Ishikawa (cell line): ENCODE results near the gene TRAF5.

Source experiments
- CEBPB ChIP-seq: IDR thresholded peaks from 2 replicates; pipeline ENCODE4 v1.6.1; 2012
- CREB1 ChIP-seq: IDR thresholded peaks from 2 replicates; pipeline ENCODE4 v1.6.1; 2012; ENCODE audit warnings: low read depth
- EGR1 ChIP-seq: IDR thresholded peaks from 2 replicates; pipeline ENCODE4 v1.6.1; 2012
- EP300 ChIP-seq: IDR thresholded peaks from 2 replicates; pipeline ENCODE4 v1.6.1; 2012; ENCODE audit warnings: borderline replicate concordance
- FOXM1 ChIP-seq: IDR thresholded peaks from 2 replicates; pipeline ENCODE4 v1.6.1; 2012; ENCODE audit warnings: low read depth, borderline replicate concordance
- NFIC ChIP-seq: IDR thresholded peaks from 2 replicates; pipeline ENCODE4 v1.6.1; 2012
- RAD21 ChIP-seq: IDR thresholded peaks from 2 replicates; pipeline ENCODE4 v1.6.1; 2012; ENCODE audit warnings: low read depth
- TAF1 ChIP-seq: IDR thresholded peaks from 2 replicates; pipeline ENCODE4 v1.6.1; 2012; ENCODE audit warnings: low read depth, mild to moderate bottlenecking
- TCF12 ChIP-seq: IDR thresholded peaks from 2 replicates; pipeline ENCODE4 v1.6.1; 2012; ENCODE audit warnings: low read depth
- TEAD4 ChIP-seq: IDR thresholded peaks from 2 replicates; pipeline ENCODE4 v1.6.1; 2012
- YY1 ChIP-seq: IDR thresholded peaks from 2 replicates; pipeline ENCODE4 v1.6.1; 2012; ENCODE audit warnings: low read depth
- ZBTB7A ChIP-seq: IDR thresholded peaks from 2 replicates; pipeline ENCODE4 v1.6.1; 2012; ENCODE audit warnings: low read depth
- TF ChIP-seq, protein P1 (sequence below): IDR thresholded peaks from 2 replicates; pipeline ENCODE4 v1.6.1; 2012; ENCODE audit warnings: low read depth, mild to moderate bottlenecking
- TF ChIP-seq, protein P2 (sequence below): IDR thresholded peaks from 2 replicates; pipeline ENCODE4 v1.6.1; 2012
- TF ChIP-seq, protein P3 (sequence below): IDR thresholded peaks from 2 replicates; pipeline ENCODE4 v1.6.1; 2012

Gene TRAF5, protein sequence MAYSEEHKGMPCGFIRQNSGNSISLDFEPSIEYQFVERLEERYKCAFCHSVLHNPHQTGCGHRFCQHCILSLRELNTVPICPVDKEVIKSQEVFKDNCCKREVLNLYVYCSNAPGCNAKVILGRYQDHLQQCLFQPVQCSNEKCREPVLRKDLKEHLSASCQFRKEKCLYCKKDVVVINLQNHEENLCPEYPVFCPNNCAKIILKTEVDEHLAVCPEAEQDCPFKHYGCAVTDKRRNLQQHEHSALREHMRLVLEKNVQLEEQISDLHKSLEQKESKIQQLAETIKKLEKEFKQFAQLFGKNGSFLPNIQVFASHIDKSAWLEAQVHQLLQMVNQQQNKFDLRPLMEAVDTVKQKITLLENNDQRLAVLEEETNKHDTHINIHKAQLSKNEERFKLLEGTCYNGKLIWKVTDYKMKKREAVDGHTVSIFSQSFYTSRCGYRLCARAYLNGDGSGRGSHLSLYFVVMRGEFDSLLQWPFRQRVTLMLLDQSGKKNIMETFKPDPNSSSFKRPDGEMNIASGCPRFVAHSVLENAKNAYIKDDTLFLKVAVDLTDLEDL

DNA sequence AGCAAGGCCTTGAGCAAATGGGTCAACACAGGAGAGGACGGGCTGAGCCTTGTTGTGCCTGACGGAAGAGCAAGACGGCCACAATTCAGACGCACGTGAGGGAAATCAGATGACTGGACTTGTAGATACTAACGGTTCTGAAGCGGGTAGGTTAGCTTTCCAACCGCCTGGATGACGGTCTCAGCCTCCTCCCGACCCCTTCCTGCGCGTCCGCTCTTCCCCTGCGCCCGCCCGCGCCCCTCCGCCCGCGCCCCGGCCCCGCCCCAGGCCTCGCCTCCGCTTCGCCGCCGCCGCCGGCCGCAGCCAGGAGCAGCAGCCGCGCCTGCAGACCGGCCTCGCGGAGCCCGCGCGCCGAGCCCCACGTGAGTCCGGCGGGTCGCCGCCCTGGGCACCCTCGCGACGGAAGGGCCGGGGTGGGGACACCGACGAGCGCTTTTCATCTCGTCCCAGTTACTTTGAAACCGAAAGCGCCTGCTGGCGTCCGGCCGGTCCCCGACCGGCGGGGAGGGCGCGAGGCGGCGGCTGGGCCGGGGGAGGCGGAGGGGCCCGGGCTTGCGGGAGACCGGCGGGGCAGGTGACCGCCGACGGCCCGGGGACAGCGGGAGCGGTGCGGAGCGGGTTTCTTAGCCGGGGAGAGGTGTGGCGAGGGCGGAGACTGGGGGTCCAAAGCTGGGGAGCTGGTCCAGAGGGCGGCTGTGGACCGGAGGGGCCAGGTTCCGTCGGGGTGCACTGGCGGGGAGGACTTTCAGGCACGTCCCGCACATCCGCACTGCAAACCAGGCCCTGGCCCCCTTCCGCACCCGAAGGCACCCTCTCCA is at the start of gene TRAF5:
TSS of gene TRAF5 (plus strand) at position 306 of the 818 bp plus-strand sequence. CDS start 26,407 bp downstream, outside the sequence.
- no peak for TF ChIP-seq NFIC
- TF ChIP-seq EGR1: no peak
- TF ChIP-seq EP300: no peak
- no peak for TF ChIP-seq CEBPB
- TF ChIP-seq, protein P1, sequence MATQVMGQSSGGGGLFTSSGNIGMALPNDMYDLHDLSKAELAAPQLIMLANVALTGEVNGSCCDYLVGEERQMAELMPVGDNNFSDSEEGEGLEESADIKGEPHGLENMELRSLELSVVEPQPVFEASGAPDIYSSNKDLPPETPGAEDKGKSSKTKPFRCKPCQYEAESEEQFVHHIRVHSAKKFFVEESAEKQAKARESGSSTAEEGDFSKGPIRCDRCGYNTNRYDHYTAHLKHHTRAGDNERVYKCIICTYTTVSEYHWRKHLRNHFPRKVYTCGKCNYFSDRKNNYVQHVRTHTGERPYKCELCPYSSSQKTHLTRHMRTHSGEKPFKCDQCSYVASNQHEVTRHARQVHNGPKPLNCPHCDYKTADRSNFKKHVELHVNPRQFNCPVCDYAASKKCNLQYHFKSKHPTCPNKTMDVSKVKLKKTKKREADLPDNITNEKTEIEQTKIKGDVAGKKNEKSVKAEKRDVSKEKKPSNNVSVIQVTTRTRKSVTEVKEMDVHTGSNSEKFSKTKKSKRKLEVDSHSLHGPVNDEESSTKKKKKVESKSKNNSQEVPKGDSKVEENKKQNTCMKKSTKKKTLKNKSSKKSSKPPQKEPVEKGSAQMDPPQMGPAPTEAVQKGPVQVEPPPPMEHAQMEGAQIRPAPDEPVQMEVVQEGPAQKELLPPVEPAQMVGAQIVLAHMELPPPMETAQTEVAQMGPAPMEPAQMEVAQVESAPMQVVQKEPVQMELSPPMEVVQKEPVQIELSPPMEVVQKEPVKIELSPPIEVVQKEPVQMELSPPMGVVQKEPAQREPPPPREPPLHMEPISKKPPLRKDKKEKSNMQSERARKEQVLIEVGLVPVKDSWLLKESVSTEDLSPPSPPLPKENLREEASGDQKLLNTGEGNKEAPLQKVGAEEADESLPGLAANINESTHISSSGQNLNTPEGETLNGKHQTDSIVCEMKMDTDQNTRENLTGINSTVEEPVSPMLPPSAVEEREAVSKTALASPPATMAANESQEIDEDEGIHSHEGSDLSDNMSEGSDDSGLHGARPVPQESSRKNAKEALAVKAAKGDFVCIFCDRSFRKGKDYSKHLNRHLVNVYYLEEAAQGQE: no peak
- TF ChIP-seq TCF12: no peak
- TF ChIP-seq, protein P2, sequence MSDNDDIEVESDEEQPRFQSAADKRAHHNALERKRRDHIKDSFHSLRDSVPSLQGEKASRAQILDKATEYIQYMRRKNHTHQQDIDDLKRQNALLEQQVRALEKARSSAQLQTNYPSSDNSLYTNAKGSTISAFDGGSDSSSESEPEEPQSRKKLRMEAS: peak; percentile 80
- no peak for TF ChIP-seq RAD21

DNA sequence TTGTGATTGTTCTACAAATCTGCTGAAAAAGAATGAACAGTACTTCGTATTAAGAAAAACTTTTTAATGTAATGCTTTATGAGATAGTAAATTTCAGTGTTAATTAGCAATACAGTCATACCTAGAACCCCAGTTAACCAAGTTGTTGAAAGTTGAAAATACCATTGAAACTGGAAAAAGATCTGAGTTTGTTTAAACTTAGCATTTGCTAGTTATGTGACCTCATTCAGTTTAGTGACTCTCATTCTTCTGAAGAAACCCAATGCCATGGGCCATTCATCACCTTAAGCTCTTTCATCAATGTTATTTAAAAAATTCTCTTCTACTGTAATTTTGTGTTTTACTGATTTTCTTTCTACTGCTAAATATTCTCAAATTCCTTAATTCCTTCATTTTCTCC is 47.3 kb upstream of the TRAF5 start:
- TF ChIP-seq TCF12 (no peak), EGR1 (no peak), TEAD4 (no peak), CREB1 (no peak), ZBTB7A (no peak), YY1 (no peak), FOXM1 (no peak), EP300 (no peak), NFIC (no peak), RAD21 (no peak), TAF1 (no peak)
- TF ChIP-seq, protein P1: no peak

DNA sequence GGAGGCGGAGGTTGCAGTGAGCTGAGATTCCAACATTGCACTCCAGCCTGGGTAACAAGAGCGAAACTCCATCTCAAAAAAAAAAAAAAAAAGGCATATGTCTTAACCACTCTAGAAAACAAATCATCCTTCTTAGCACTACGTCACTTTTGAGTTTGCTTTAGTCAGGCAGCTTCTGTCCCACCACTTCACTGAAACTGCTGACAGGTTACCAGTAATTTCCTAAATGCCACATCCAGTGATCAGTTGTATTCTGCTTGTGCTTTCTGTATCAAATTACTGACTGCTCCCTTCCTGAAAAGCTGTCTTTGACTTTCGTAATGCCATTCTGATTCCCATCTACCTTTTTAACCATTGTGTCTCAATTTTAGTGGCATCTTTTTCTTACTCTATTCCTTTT is 45.7 kb upstream of the TRAF5 start:
- TF ChIP-seq FOXM1 (no peak), NFIC (no peak), TCF12 (no peak)
- TF ChIP-seq, protein P1: no peak

DNA sequence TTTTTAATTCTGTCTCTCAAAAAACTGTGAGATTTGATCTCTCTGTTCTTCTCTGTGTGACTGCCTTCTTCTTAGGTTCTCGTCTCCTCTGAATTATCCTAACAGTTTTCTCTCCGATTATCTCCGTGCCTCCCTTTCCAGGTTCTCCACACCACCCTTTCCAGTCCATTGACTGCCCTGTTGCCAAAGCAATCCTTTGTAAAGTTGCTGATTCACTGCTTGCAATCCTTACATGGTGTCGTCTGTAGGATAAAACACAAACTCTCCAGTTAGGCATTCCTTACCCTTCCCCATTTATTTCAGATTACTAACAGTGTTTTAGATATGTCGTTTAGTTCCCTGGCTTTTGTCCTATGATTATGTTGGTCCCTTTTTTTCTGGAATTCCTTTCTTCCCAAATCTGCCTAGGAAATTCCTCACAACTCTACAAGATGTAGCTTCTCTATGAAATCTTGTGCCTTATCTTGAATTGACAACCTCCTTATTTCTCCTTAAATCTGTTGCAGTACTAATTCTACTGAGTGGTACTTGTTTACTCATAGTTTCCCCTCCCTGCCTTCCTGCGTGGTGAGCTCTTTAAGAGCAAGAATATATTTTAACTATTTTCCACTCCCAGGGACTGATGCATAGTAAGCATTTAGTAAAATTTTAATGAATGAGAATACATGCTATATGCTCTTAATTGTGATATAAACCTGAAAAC is 45.2 kb upstream of the TRAF5 start:
- TF ChIP-seq ZBTB7A (no peak), CREB1 (no peak), EGR1 (no peak), YY1 (no peak)
- TF ChIP-seq, protein P3, sequence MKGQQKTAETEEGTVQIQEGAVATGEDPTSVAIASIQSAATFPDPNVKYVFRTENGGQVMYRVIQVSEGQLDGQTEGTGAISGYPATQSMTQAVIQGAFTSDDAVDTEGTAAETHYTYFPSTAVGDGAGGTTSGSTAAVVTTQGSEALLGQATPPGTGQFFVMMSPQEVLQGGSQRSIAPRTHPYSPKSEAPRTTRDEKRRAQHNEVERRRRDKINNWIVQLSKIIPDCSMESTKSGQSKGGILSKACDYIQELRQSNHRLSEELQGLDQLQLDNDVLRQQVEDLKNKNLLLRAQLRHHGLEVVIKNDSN: no peak
